Cardiac fibroblast (primary cell): ENCODE data around the gene WNK2.

Experiments used
- DNase-seq, 2 donors: peaks; one replicate each; pipeline versions ENCODE4 v3.0.0 to v3.0.0-alpha.2; 2010; ENCODE audit warnings: low read depth in 2 of 2
- H3K4me3 ChIP-seq, 2 donors: replicated peaks in 1 of 2; 1 replicate in 1 of 2; 2 replicates in 1 of 2; pipeline ENCODE4 v1.5.1; 2011; ENCODE audit warnings: low read depth in 2 of 2, low read length in 2 of 2, mild to moderate bottlenecking in 2 of 2, moderate library complexity in 1 of 2
- CTCF ChIP-seq: IDR thresholded peaks from one replicate; pipeline ENCODE4 v1.5.1; 2011; ENCODE audit warnings: low read depth, mild to moderate bottlenecking, low read length, inconsistent platforms

Gene WNK2

GRCh38 chr9:93308676-93309075, 124.7 kb downstream of the WNK2 start:
- no peak for TF ChIP-seq CTCF
- no peak overlapping the region for H3K4me3 ChIP-seq
- no peak for DNase-seq

- DNase-seq, result no peak
- H3K4me3 ChIP-seq, result no peak overlapping the region
- no peak for TF ChIP-seq CTCF
Observed at GRCh38 chr9:93309889-93310425, 126.0 kb downstream of the WNK2 start.

GRCh38 chr9:93315118-93315517, 131.2 kb downstream of the WNK2 start:
- no peak for DNase-seq
- no peak overlapping the region for H3K4me3 ChIP-seq
- TF ChIP-seq CTCF, result no peak

- DNase-seq, result no peak
- no peak for TF ChIP-seq CTCF
- no peak overlapping the region for H3K4me3 ChIP-seq
Observed at GRCh38 chr9:93315960-93316359, 132.0 kb downstream of the WNK2 start.

GRCh38 chr9:93316726-93317494, 133.0 kb downstream of the WNK2 start:
- no peak for TF ChIP-seq CTCF
- no peak overlapping the region for H3K4me3 ChIP-seq
- DNase-seq, result no peak

- no peak for TF ChIP-seq CTCF
- H3K4me3 ChIP-seq, result no peak overlapping the region
- no peak for DNase-seq
Observed at GRCh38 chr9:93317495-93318094, 133.7 kb downstream of the WNK2 start.
